ENCODE data around the gene TSPAN17. TPM values are rescaled to one million over a fixed set of nuclear protein-coding genes. Genes with fewer than 3 reads are reported as not detected.

The TSPAN17 gene
- total RNA-seq, 2 donors from 2014 or later: 30.5 to 36.1 TPM

- Histone ChIP-seq H3K9ac (ENCODE audit: low read depth in 2 of 2, low read length in 2 of 2) (no peak overlapping the region), H3K36me3 (no peaks in the 10 kb centered on the region), H3K4me1 (no peaks in the 10 kb centered on the region), H3K27ac (no peak overlapping the region), H3K27me3 (peaks cover 29% of the 10 kb centered on the region), H3K9me3 (no peaks in the 10 kb centered on the region), H3K4me3 (no peak overlapping the region)
- DNase-seq: no peak
- intact Hi-C loops (cut with DNase I): no loop called here
- TF ChIP-seq, protein P1, sequence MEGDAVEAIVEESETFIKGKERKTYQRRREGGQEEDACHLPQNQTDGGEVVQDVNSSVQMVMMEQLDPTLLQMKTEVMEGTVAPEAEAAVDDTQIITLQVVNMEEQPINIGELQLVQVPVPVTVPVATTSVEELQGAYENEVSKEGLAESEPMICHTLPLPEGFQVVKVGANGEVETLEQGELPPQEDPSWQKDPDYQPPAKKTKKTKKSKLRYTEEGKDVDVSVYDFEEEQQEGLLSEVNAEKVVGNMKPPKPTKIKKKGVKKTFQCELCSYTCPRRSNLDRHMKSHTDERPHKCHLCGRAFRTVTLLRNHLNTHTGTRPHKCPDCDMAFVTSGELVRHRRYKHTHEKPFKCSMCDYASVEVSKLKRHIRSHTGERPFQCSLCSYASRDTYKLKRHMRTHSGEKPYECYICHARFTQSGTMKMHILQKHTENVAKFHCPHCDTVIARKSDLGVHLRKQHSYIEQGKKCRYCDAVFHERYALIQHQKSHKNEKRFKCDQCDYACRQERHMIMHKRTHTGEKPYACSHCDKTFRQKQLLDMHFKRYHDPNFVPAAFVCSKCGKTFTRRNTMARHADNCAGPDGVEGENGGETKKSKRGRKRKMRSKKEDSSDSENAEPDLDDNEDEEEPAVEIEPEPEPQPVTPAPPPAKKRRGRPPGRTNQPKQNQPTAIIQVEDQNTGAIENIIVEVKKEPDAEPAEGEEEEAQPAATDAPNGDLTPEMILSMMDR (IDR thresholded peaks at IDR 0.05): no peak
Measured at GRCh38 chr5:176618783-176619182, 28.5 kb upstream of the TSPAN17 start.

DNA sequence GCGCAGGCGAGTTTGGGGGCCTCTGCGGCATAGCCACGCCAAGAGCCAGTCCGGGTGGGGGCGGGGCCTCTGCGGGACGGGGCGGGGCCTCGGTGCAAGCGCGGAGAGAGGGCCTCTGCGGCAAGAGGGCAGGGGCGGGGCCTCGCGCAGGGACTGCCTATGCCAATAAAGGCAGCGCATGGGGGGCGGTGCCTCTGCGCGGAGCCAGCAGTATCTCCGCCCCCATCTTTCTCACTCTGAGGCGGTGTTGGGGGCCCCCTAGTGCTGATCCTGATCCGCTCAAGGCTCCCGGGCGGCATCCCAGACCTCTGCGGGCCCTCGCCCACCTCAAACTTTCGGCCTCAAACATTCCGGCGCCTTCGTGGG is 28.1 kb upstream of the TSPAN17 start:
- Histone ChIP-seq H3K4me1 (no peaks in the 10 kb centered on the region), H3K27ac (no peak overlapping the region), H3K36me3 (no peaks in the 10 kb centered on the region), H3K4me3 (no peak overlapping the region), H3K9me3 (no peaks in the 10 kb centered on the region), H3K27me3 (peaks cover 29% of the 10 kb centered on the region), H3K9ac (ENCODE audit: low read depth in 2 of 2, low read length in 2 of 2) (no peak overlapping the region)
- DNase-seq: peak; percentile 82
- TF ChIP-seq, protein P1 (IDR thresholded peaks at IDR 0.05): no peak
- intact Hi-C loops (cut with DNase I): no loop called here

GRCh38 chr5:176619569-176620332 is 27.5 kb upstream of the TSPAN17 start:
- no peak overlapping the region for H3K4me3 ChIP-seq
- DNase-seq: no peak
- H3K9me3 ChIP-seq: no peaks in the 10 kb centered on the region
- no peaks in the 10 kb centered on the region for H3K4me1 ChIP-seq
- H3K27ac ChIP-seq: no peak overlapping the region
- intact Hi-C loops (cut with DNase I): no loop called here
- no peak overlapping the region for H3K9ac ChIP-seq (ENCODE audit: low read depth in 2 of 2, low read length in 2 of 2)
- TF ChIP-seq, protein P1 (IDR thresholded peaks at IDR 0.05): no peak
- no peaks in the 10 kb centered on the region for H3K36me3 ChIP-seq
- peaks cover 29% of the 10 kb centered on the region for H3K27me3 ChIP-seq

DNA sequence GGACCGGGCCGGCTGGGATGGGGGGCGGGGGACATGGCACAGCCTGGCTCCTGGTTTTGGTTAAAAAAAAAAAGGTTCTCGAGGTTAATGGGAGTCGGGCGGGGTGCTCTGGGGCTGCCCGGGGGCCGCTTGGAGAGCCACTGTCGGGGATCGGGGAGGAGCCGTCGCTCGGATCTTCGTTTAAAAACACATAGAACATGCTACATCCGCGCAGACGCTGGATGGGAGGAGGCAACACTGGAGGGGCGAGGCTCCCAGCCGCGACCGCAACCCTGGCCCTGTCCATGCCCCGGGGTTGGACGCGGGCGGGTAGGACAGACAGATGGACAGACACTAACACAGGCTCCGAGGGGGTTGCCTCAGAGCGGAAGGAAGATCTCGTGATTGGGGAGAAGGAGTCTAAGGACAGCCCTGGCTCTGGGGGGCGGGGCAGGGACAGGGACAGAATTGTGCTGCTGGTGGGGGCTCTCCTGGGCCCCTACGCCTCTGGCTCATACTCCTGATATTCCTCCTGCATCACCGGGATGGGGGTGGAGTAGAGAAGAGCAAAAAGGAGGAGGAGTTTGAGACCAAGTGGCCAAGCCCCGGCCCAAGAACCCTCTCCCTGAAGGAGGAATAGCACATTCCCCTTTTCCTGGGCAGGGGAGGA is 26.8 kb upstream of the TSPAN17 start:
- Histone ChIP-seq H3K27ac (no peak overlapping the region), H3K36me3 (no peaks in the 10 kb centered on the region), H3K9me3 (no peaks in the 10 kb centered on the region), H3K9ac (ENCODE audit: low read depth in 2 of 2, low read length in 2 of 2) (no peak overlapping the region), H3K27me3 (peaks cover 36% of the 10 kb centered on the region), H3K4me3 (no peak overlapping the region), H3K4me1 (no peaks in the 10 kb centered on the region)
- TF ChIP-seq, protein P1 (IDR thresholded peaks at IDR 0.05): no peak
- DNase-seq: no peak
- intact Hi-C loops (cut with DNase I): no loop called here

DNA sequence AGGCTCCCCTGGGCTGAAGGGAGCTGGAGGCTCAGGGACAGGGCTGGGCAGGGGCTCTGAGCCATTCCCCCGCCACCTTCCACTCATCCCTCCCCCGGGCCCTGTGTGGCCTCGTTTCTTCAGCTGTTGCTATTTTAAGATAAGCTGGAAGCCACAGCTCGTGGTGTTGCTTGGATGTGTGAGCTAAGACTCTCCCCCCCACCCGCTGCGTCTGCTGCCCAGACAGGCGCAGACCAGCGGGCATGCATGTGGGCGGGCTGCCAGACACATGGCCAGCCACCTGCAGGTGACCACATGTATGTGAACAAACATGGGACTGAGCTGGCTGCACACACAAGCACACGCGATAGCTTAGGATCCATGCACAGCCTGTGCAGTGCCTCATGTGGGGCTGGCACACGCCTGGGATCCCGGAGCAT is 25.6 kb upstream of the TSPAN17 start:
- intact Hi-C loops (cut with DNase I): no loop called here
- Histone ChIP-seq H3K4me1 (no peaks in the 10 kb centered on the region), H3K27ac (no peak overlapping the region), H3K9ac (ENCODE audit: low read depth in 2 of 2, low read length in 2 of 2) (no peak overlapping the region), H3K4me3 (no peak overlapping the region), H3K36me3 (no peaks in the 10 kb centered on the region), H3K9me3 (no peaks in the 10 kb centered on the region), H3K27me3 (peaks cover 44% of the 10 kb centered on the region)
- no peak for DNase-seq
- TF ChIP-seq, protein P1 (IDR thresholded peaks at IDR 0.05): no peak

Measured in colonic mucosa (tissue), 4 donors.